Activated T-helper 2 cell treated with anti-CD3 and anti-CD28 coated beads, Interferon-gamma antibody, Interleukin-2, Interleukin-4, amounts not matched to agents 10 μg/mL and 5 μg/mL and 100 μg/mL, durations not matched to agents 14 hours and 24 hours and 36 hours (primary cell): ENCODE measurements around the gene MBD3. TPM values are rescaled to one million over a fixed set of nuclear protein-coding genes. Genes with fewer than 3 reads are reported as not detected.
"Not testable (repeated sequence)": the region's sequence is repeated elsewhere in the genome, so short reads cannot be mapped to it uniquely, and the experiment has no call there.

ENCODE experiments used
- DNase-seq: peaks from one replicate; pipeline ENCODE4 v3.0.0; 2021; ENCODE audit warnings: low spot score
- H3K27ac Mint-ChIP-seq: one replicate; pipeline ENCODE4 v1.8.0; 2021; ENCODE audit warnings: mixed read lengths
- H3K27me3 Mint-ChIP-seq: one replicate; pipeline ENCODE4 v1.8.0; 2021; ENCODE audit warnings: low read depth, mixed read lengths
- H3K36me3 Mint-ChIP-seq: one replicate; pipeline ENCODE4 v1.8.0; 2021; ENCODE audit warnings: low read depth, mixed read lengths
- H3K4me1 Mint-ChIP-seq: one replicate; pipeline ENCODE4 v1.8.0; 2021; ENCODE audit warnings: low read depth, mixed read lengths
- H3K4me3 Mint-ChIP-seq: one replicate; pipeline ENCODE4 v1.8.0; 2021; ENCODE audit warnings: low read depth, mild to moderate bottlenecking, moderate library complexity, mixed read lengths
- H3K9me3 Mint-ChIP-seq: one replicate; pipeline ENCODE4 v1.8.0; 2021; ENCODE audit warnings: mixed read lengths
- intact Hi-C: fragments of 100-400 bp; cut with micrococcal nuclease; formaldehyde crosslinking; loops from one replicate; pipeline ENCODE4 v1.15.1; 2023
- total RNA-seq: library from RNA; stranded (reverse); gene quantifications from 2 replicates; pipeline ENCODE4 v1.2.3, GENCODE V29; 2022

The MBD3 gene
- total RNA-seq, 1 donor from 2014 or later: 123 TPM

DNA sequence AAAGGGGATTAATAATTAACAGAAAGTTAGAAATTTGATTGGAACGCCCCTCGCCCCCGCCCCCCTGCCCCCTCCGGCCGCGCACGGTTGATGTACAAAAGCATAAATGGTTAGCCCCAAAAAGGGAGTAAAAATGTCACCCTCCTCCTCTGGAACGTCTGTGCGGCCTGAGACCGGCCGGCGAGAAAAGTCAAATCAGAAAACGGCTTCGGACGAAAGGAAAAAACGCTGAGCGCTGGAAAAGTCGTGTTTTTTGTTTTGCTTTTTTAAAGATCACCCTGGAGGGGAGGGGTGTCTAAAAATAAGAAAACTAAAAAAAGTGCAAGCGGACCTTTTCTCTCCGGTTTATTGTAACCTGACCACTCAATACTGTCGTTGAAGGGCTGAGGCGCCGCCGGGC is 37.7 kb downstream of the MBD3 start:
- Mint-ChIP-seq H3K36me3 (no peaks in the 10 kb centered on the region), H3K4me1 (no peaks in the 10 kb centered on the region), H3K27me3 (no peaks in the 10 kb centered on the region), H3K27ac (no peak overlapping the region), H3K4me3 (no peak overlapping the region), H3K9me3 (no peaks in the 10 kb centered on the region)
- DNase-seq: no peak
- intact Hi-C loops: no loop called here

DNA sequence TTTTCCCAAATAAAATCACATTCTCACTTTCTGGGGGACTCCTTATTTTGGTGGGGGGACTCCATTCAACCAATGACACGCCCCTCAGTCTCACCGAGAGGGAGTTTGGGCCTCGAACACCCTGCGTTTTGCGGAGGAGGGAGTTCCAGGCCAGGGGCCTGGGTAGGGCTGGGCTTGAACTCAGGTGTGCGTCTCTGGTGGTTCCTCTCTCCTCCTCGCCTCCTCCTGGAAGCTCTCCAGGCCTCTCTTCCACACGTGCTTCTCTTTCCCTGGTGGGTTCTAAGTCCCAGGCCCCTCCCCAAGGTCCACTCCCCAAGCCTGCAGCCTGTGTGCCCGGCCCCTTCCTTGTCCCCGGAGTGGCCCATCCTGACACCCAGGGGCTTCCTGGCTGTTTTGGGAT is 39.2 kb downstream of the MBD3 start:
- intact Hi-C loops: no loop called here
- Mint-ChIP-seq H3K27ac (no peak overlapping the region), H3K27me3 (no peaks in the 10 kb centered on the region), H3K4me1 (no peaks in the 10 kb centered on the region), H3K4me3 (no peak overlapping the region), H3K9me3 (no peaks in the 10 kb centered on the region), H3K36me3 (no peaks in the 10 kb centered on the region)
- no peak for DNase-seq

DNA sequence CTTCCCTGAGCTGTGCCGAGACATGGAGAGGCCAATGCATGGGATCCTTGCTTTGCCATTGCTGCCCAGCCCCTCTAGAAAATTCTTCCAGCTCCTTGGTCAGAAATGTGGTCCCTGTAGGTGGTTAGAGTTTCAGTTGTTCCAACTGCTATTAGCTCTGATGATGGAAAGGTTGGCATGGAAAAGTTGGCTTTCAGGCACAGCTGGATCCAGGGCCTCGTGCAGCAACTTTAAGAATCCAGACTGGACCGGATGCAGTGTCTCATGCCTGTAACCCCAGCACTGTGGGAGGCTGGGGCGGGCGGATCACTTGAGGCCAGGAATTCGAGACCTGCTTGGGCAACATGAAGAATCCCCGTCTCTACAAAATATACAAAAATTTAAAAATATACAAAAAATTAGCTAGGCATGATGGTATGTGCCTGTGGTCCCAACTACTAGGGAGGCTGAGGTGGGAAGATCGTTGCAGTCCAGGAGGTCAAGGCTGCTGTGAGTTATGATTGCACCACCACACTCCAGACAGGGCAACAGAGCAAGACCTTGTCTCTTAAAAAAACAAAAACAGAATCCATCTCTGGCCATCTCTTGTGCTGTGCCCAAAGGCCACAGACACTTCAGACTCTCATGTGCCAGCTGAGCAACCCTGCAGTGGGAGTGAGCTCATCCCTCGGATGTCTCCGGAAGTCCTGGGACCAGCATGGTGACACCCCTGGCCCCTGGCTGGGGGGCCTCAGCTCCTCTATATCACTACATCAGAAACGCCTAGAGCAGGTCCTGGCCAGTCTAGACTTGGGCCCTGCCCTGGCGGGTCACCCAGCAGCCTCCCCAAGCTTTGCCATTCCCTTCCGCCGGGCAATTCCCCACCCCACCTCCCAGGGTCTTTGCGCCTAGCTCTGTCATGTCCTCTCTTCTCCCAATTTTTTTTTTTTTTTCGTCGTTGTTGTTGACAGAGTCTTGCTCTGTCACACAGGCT is 41.3 kb downstream of the MBD3 start:
- no peak for DNase-seq
- no peaks in the 10 kb centered on the region for H3K4me1 Mint-ChIP-seq
- intact Hi-C loops: no loop called here
- no peaks in the 10 kb centered on the region for H3K9me3 Mint-ChIP-seq
- H3K36me3 Mint-ChIP-seq: no peaks in the 10 kb centered on the region
- no peak overlapping the region for H3K4me3 Mint-ChIP-seq
- H3K27me3 Mint-ChIP-seq: no peaks in the 10 kb centered on the region
- no peak overlapping the region for H3K27ac Mint-ChIP-seq

DNA sequence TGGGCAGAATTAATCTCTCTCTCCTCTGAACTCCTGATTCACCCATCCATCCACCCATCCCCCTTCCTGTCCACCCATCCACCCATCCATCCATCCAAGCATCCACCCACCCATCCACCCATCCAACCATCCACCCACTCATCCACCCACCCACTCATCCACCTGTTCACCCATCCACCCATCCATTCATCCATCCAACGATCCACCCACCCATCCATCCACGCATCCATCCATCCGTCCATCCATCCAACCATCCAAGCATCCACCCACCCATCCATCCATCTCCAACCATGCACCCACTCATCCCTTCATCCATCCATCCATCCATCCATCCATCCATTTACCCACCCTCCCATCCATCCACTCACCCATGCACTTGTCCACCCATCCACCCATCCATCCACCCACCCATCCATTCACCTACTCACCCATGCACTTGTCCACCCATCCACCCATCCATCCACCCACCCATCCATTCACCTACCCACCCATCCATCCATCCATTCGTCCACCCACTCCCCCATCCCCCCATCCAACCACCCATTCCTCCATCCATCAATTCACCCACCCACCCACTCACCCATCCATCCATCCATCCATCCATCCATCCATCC is 43.2 kb downstream of the MBD3 start:
- Mint-ChIP-seq H3K4me1 (peaks cover 3% of the 10 kb centered on the region), H3K4me3 (no peak overlapping the region), H3K36me3 (no peaks in the 10 kb centered on the region), H3K27me3 (no peaks in the 10 kb centered on the region), H3K9me3 (no peaks in the 10 kb centered on the region), H3K27ac (no peak overlapping the region)
- no peak for DNase-seq
- intact Hi-C loops: loop anchor here (10.0 kb wide), 1 partner anchor 215 kb away; no protein-coding TSS in a partner anchor

DNA sequence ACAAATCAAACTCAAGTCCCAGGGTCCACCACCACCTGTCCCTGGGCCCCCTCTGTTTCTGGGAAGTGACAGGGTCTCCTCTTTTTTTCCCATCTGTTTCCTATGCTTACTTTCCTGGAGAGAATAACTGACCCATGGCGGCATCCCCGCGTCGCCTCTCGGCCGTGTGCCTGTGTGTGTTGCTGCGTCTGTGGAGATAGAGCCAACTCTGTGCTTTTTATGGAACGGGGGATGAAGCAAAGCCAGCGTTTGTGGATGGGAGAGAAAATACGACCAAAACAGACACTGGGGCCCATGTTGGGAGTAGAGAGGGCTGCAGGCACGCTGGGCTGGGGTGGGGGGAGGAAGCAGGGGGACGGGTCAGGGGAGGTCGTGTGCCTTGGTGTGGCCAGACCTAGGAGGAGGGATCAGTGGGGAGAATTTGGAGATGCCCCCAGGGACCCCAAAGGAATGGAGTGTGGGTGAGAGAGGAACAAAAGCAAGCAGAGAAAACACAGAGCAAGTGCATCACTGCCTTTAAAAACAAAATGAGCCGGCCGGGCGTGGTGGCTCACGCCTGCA is 52.2 kb downstream of the MBD3 start:
- Mint-ChIP-seq H3K27ac (no peak overlapping the region), H3K36me3 (no peaks in the 10 kb centered on the region), H3K4me1 (no peaks in the 10 kb centered on the region), H3K4me3 (no peak overlapping the region), H3K27me3 (peaks cover 12% of the 10 kb centered on the region), H3K9me3 (no peaks in the 10 kb centered on the region)
- no peak for DNase-seq
- intact Hi-C loops: loop anchor here (10.0 kb wide), 1 partner anchor 224 kb away; no protein-coding TSS in a partner anchor

DNA sequence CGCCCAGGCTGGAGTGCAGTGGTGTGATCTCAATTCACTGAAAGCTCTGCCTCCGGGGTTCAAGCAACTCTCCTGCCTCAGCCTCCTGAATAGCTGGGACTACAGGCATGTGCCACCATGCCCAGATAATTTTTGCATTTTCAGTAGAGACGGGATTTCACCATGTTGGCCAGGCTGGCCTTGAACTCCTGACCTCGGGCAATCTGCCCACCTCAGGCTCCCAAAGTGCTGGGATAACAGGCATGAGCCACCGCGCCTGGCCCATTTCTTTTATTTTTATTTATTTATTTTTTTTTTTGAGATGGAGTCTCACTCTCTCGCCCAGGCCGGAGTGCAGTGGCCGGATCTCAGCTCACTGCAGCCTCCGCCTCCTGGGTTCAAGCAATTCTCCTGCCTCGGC is 52.9 kb downstream of the MBD3 start:
- H3K36me3 Mint-ChIP-seq, H3K27ac Mint-ChIP-seq, H3K4me3 Mint-ChIP-seq, H3K9me3 Mint-ChIP-seq, H3K4me1 Mint-ChIP-seq, DNase-seq: not testable (repeated sequence)
- H3K27me3 Mint-ChIP-seq: peaks cover 12% of the 10 kb centered on the region
- intact Hi-C loops: loop anchor here (10.0 kb wide), 1 partner anchor 225 kb away; no protein-coding TSS in a partner anchor

DNA sequence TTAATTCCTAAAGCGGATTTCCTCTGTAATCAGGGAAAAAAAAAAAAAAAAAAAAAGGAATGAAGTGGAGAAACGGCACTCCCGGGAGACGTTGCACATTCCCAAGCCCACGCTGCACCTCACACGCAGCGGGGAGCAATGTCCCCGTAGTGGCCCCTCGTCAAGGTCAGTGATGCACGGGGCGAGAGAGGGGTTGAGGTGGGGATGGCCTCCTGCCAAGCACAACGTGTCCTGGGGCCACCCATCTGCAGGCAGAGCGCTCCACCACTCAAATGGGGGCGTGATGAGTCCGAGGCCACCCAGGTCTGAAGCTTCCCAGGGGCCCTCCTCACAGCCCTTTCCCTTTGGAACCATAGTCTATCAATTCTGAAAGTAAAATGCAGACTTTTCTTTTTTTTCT is 53.7 kb downstream of the MBD3 start:
- DNase-seq: no peak
- Mint-ChIP-seq H3K4me1 (no peaks in the 10 kb centered on the region), H3K27me3 (peaks cover 12% of the 10 kb centered on the region), H3K36me3 (no peaks in the 10 kb centered on the region), H3K27ac (no peak overlapping the region), H3K9me3 (no peaks in the 10 kb centered on the region), H3K4me3 (no peak overlapping the region)
- intact Hi-C loops: no loop called here

DNA sequence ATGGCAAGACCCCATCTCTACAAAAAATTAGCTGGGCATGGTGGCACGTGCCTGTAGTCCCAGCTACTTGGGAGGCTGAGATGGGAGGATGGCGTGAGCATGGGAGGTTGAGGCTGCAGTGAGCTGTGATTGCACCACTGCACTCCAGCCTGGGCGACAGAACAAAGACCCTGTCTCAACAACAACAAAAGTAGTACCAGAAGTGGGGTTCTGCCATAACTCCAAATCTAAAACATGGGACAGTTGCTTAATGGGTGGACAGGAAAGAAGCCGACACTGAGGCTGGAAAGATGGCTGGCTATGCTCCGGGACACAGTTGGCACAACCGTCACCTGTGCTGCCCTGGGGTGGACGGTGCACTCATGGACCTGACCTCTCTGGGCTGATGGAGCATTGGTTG is 57.0 kb downstream of the MBD3 start:
- H3K36me3 Mint-ChIP-seq, H3K27ac Mint-ChIP-seq, DNase-seq, H3K9me3 Mint-ChIP-seq, H3K4me1 Mint-ChIP-seq, H3K4me3 Mint-ChIP-seq, intact Hi-C loops, H3K27me3 Mint-ChIP-seq: not testable (repeated sequence)

DNA sequence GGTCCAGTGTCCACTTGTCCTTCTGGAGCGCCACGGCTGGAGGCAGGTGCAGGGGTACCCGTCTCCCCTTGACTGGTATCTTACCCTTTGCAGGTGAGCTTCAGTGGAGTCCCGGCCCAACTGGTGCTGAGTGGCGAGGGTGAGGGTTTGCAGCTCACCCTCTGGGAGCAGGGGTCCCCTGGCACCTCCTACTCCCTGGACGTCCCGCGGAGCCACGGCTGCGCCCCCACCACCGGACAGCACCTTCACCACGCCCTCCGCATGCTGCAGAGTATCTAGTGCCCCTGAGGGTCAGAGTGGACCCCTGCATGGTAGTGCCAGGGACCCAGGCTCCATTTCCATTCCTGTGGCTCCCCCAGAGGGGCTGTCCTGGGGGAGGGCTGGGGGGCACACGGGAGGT is 57.7 kb downstream of the MBD3 start:
- Mint-ChIP-seq H3K27me3 (no peaks in the 10 kb centered on the region), H3K9me3 (no peaks in the 10 kb centered on the region), H3K4me3 (no peak overlapping the region), H3K27ac (no peak overlapping the region), H3K4me1 (no peaks in the 10 kb centered on the region), H3K36me3 (no peaks in the 10 kb centered on the region)
- DNase-seq: no peak
- intact Hi-C loops: no loop called here

DNA sequence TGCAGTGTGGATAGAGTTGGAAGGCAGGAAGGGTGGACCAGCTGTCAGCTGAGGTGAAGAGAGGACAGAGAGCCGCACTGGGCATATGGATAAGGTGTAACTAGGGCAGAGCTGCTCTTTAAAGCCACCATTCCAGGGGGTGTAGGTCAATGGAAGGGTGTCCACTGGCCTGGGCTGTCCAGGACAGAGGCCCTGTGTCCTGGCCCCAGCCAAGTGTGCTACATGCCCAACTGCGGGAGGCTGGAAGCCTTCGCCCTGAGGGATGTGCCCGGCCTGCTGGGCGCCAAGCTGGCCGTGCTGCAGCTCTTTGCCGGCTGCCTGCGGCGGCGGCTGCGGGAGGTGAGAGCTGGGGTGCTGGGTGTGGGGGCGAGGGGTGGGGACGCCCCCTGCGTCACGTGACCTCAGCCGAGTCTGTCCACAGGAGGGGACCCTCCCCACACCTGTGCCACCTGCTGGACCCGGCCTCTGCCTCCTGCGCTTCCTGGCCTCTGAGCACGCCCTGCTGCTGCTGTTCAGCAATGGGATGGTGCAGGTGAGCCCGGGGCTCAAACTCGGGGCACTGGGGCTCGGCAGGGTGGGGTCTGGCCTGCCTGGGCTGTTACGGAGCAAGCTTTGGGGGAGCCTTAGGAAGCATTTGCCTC is 59.0 kb downstream of the MBD3 start:
- no peak for DNase-seq
- Mint-ChIP-seq H3K4me3 (no peak overlapping the region), H3K4me1 (no peaks in the 10 kb centered on the region), H3K36me3 (no peaks in the 10 kb centered on the region), H3K27me3 (no peaks in the 10 kb centered on the region), H3K9me3 (no peaks in the 10 kb centered on the region), H3K27ac (no peak overlapping the region)
- intact Hi-C loops: no loop called here

DNA sequence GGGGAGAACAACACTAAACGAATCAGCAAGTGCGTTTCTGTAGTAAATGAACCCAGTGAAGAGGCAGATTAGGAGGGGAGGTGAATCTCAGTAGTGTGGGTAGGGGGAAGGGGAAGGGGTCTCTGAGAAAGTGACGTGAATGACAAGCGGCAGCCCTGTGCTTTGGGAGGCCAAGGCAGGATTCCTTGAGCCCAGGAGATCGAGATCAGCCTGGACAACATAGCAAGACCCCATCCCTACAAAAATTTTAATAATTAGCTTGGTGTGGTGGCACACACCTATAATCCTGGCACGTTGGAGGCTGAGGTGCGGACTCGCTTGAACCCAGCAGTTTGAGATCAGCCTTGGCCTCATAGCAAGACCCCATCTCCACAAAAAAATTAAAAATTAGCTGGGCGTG is 60.7 kb downstream of the MBD3 start:
- no peak overlapping the region for H3K27ac Mint-ChIP-seq
- H3K4me3 Mint-ChIP-seq: no peak overlapping the region
- DNase-seq: no peak
- H3K36me3 Mint-ChIP-seq: no peaks in the 10 kb centered on the region
- H3K4me1 Mint-ChIP-seq: no peaks in the 10 kb centered on the region
- no peaks in the 10 kb centered on the region for H3K27me3 Mint-ChIP-seq
- H3K9me3 Mint-ChIP-seq: no peaks in the 10 kb centered on the region
- intact Hi-C loops: no loop called here

DNA sequence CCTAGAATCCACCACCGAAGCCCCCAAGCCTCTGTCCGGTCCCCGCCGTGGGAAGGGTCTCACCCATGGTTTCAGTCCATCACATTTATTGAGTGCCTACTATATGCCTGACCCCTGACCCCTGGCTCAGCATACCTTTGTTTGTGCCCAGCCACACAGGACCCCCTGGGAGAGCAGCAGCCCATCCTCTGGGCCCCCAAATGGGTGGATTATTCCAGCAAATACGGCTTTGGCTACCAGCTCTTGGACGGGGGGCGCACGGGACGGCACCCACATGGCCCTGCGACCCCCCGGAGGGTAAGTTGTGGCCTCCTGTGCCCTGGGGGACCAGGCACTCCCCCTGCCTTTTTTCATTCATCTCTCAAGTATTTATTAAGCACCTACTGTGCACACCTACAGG is 61.1 kb downstream of the MBD3 start:
- H3K4me1 Mint-ChIP-seq: no peaks in the 10 kb centered on the region
- no peaks in the 10 kb centered on the region for H3K9me3 Mint-ChIP-seq
- intact Hi-C loops: no loop called here
- H3K36me3 Mint-ChIP-seq: no peaks in the 10 kb centered on the region
- H3K4me3 Mint-ChIP-seq: no peak overlapping the region
- H3K27ac Mint-ChIP-seq: no peak overlapping the region
- H3K27me3 Mint-ChIP-seq: no peaks in the 10 kb centered on the region
- no peak for DNase-seq

DNA sequence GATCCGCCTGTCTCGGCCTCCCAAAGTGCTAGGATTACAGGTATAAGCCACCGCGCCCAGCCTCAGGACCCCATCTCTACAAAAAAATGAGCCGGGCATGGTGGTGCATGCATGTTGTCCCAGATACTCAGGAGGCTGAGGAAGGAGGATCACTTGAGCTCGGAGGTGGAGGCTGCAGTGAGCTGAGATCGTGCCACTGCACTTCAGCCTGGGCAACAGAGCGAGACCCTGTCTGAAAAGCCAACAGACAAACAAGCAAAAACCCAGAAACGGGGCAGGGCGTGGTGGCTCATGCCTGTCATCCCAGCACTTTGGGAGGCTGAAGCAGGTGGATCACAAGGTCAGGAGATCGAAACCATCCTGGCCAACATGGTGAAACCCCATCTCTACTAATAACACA is 61.8 kb downstream of the MBD3 start:
- H3K4me3 Mint-ChIP-seq, H3K36me3 Mint-ChIP-seq, H3K27me3 Mint-ChIP-seq, H3K9me3 Mint-ChIP-seq, intact Hi-C loops, H3K27ac Mint-ChIP-seq, DNase-seq, H3K4me1 Mint-ChIP-seq: not testable (repeated sequence)
